GM12878 (cell line): ENCODE measurements around the gene BMAL1.

ENCODE experiments used
- CTCF ChIP-seq, 3 experiments: IDR thresholded peaks in 2 of 3; conservative IDR thresholded peaks in 1 of 3; 2 replicates each; pipeline ENCODE4 v1.5.1; 2011; ENCODE audit warnings: low read depth in 3 of 3, low read length in 3 of 3, mild to moderate bottlenecking in 3 of 3, control low read depth in 2 of 3, moderate library complexity in 2 of 3, inconsistent platforms in 1 of 3, mixed read lengths in 1 of 3; ENCODE audit not compliant: control insufficient read depth in 2 of 3, insufficient read depth in 1 of 3; ENCODE audit errors: extremely low read depth in 1 of 3
- POLR2A ChIP-seq: IDR thresholded peaks from 2 replicates; pipeline ENCODE4 v1.6.1; 2011; ENCODE audit warnings: low read depth, mild to moderate bottlenecking, low read length
- RAD21 ChIP-seq: IDR thresholded peaks from 2 replicates; pipeline ENCODE4 v1.6.1; 2011; ENCODE audit warnings: mild to moderate bottlenecking, low read depth, low read length, moderate library complexity; ENCODE audit not compliant: insufficient read depth
- USF1 ChIP-seq: IDR thresholded peaks from 2 replicates; pipeline ENCODE4 v1.6.1; 2011; ENCODE audit warnings: borderline replicate concordance, low read depth, mild to moderate bottlenecking, moderate library complexity, mixed read lengths, low read length; ENCODE audit not compliant: insufficient read depth; ENCODE audit errors: extremely low read length
- YBX1 ChIP-seq: fragments of 450-650 bp; IDR thresholded peaks from 2 replicates; pipeline ENCODE4 v1.6.1; 2016; ENCODE audit warnings: antibody characterized with exemption

GRCh38 chr11:13376402-13376801, 98.8 kb downstream of the BMAL1 start:
- TF ChIP-seq POLR2A: no peak
- TF ChIP-seq CTCF (IDR thresholded peaks at IDR 0.05 in 2 of 3, conservative IDR thresholded peaks at IDR 0.05 in 1 of 3; ENCODE audit: control insufficient read depth in 2 of 3, extremely low read depth in 1 of 3, insufficient read depth in 1 of 3, low read depth in 3 of 3, low read length in 3 of 3): no peak
- TF ChIP-seq USF1: no peak
- TF ChIP-seq RAD21: no peak
- no peak for TF ChIP-seq YBX1
